GM21515 (cell line): ENCODE data around the gene SNX18.
"Not testable (repeated sequence)": the region's sequence is repeated elsewhere in the genome, so short reads cannot be mapped to it uniquely, and the experiment has no call there.

ENCODE experiments used
- ATAC-seq: cut with Tn5 transposase; IDR thresholded peaks from one replicate; pipeline ENCODE4 v1.9.1; 2021; ENCODE audit not compliant: unreplicated experiment

SNX18 gene

GRCh38 chr5:54519509-54519876 lies 1.9 kb downstream of the SNX18 start:
- no peak for ATAC-seq

DNA sequence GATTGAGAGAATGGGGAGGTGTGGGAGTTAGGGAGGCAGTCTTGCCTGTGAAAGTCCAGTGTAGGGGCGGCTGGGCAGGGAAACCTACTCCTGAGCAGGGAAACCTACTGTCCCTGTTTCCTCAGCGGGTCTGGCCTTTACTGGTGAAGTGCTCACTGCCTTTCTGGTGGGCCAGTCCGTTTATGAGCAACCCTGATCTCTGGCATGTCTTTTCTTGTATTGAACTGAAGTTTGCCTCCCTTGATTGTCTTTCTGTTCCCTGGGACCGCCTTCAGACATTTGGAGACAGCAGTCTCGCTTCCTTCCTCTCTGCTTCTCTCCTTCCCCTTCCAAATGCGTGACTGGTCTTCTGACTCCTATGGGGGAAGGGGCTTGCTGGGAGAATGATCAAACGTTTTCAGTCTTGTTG lies 2.9 kb downstream of the SNX18 start:
- ATAC-seq, result no peak

DNA sequence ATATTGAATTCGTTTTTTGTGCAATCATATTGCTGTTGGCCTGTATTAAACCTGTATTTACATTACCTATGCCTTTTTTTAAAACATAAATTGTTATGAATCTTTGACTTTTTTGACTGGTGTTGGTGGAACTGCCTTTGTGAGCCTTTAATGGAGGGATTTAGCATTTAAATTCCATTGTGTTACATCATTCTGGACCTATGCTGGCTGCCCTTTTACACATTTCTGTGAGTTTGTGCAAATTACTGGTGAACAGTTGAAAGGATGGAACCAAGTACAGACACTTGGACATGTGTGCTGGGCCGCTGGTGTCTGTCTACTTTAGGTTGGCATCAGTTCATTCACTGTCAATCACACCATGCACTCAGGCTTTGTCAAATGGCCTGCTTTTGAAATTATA lies 3.4 kb downstream of the SNX18 start:
- ATAC-seq, result no peak

DNA sequence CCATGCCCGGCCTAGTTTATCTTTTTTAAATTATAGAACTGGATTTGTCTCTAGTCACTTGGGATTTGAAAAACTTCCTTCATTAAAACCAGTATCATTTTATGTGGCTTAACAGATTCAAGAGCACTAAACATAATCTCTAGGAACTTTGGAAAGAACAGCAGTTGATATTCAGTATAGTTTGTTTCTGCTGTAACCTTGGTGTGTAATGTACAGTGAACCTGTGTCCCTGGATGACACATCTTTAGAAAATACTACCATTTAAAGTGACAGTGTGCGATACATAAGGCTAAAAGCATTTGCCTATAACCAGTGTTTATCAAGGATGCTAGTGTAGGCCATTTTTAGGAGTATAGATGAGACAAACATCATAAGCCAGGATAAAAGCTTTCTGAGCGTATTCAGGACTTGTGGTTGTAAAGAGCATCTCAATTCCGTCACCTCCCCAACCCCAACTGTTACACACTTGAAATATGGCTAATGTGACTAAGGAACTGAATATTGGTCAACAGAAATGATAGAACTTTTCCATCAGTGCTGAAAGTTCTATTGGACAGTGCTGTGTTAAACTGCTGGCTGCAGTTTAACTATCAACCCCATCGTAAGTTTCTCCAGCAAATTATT lies 4.4 kb downstream of the SNX18 start:
- ATAC-seq, result no peak

- no peak for ATAC-seq
Observed at GRCh38 chr5:54523534-54523933, 6.0 kb downstream of the SNX18 start.

GRCh38 chr5:54524082-54524481 lies 6.5 kb downstream of the SNX18 start:
- ATAC-seq, result no peak

- ATAC-seq, result no peak
Observed at GRCh38 chr5:54524704-54525103, 7.1 kb downstream of the SNX18 start.

- ATAC-seq, result no peak
Observed at GRCh38 chr5:54525261-54525660, 7.7 kb downstream of the SNX18 start.

DNA sequence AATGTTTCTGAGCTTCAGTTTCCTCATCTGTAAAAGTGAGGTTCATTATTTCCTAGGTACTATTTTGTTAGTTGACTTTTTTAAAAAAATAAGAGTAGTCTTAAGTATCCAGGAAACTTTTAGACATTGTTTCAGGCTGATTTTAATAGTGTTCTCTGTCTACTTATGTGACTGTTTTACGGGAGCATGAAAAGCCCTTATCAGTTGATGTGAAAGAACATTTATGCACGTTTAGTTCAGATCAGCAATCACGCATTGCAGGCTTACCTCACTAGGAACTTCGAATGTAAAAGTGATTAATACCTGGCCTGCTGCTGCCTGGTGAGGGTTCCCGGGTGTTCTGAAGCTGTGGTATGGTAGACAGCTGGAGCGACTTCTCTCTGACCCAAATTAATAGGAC lies 8.1 kb downstream of the SNX18 start:
- no peak for ATAC-seq

DNA sequence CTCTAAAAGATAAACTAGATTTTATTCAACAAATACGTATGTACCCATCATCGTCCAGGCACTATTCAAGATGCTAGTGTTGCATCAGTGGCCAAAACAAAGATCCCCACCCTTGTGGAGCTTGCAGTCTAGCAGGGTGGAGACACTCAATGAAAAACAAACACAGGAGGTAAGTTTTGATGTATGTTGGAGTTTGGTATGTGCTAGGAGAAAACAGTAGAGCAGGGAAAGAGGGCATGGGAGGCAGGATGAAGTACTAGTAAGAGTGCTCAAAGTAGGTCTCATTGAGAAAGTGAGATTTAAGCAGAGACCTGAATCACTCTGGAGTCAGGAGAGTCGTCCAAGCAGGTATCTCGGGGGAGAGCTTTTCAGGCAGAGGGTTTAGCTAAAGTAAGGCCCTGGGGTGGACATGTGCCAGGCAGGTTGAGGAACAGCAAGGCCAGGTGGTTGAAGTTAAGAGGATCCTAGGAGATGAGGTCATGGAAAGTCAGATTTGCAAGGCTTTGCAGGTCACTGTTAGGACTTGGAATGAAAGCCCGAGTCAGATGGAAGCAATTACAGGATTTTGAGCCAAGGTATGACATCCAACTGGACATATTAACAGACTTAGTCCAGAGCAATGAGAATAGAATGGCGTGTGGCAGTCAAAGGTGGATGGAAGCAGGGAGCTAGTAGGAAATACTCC lies 9.2 kb downstream of the SNX18 start:
- ATAC-seq, result no peak

DNA sequence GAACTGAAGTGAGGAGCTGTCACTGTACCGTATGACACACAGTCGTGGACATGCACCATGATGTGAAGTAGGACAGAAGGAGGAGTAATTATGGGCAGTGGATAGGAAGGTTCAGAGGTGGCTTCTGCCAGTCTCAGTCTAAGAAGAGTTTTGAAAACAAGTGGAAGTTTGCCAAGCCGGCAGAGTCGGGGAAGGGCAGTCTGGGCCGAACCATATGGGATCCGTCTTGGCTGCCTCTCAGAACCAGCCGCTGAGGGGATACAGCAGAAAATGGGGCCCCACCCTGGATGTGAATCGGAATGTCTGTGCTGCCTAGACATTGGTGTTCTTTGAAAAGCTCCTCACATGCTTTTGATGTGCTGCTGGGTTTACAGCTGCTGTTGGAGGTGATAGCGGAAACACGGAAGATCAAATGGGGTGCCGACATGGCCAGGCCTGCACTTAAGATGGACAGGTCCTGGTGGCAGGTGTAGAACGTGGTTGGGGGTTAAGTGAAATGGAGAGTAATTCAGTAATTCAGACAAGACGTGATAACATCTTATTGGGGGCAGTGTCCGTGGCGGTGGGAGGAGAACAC lies 11.2 kb downstream of the SNX18 start:
- ATAC-seq, result no peak

DNA sequence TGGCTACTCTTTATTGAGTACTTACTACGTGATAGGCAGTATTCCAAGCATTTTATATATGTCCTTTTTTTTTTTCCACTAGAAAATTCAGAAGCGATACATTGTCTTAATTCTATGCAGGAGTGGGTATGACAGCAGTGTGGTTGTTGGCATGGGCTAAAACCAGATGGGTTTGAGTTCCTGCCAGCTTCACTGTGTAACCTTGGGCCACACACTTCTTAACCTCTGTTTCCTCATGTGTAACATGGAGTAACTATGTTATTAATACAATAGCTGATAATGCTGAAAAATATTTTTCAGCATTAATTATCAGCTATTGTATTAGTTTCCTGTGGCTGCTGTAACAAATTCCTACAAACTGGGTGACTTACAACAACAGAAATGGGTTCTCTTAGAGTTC lies 12.0 kb downstream of the SNX18 start:
- no peak for ATAC-seq

- no peak for ATAC-seq
Observed at GRCh38 chr5:54531546-54531945, 14.0 kb downstream of the SNX18 start.

GRCh38 chr5:54533541-54534190 lies 16.1 kb downstream of the SNX18 start:
- no peak for ATAC-seq

- ATAC-seq, result no peak
Observed at GRCh38 chr5:54534191-54535004, 16.8 kb downstream of the SNX18 start.

DNA sequence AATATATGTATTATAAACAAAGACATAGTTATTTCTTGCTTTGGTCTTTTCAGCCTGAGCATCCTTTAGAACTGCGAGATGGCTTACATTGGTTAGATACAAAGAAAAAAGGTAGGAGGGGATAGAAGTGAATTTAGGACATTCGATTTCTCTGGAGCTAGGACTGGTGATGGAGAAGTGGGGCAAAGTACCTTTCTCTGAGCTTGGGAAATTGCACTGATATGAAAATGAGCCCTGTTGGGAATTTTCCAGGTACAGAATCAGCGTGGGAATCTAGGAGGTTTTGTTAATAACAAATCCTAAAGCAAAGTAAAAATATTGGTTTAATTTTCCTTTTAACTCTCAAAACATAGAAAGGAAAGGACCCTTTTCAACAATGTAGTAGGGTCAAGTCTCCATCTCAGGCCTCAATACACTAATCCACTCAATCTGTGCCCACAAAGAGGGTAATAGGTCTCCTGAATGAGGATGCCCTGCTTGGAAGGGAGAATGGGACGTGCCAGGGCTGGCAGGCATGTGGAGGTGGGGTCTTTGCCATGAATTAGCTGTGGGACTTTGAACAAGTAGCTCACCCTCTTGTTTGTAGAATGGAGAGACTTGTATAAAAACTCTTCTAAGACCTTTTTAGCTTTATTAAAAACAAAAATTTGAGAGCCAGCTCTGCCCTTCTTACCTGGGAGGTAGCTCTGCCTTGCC lies 17.7 kb downstream of the SNX18 start:
- ATAC-seq, result no peak

- not testable (repeated sequence) for ATAC-seq
Observed at GRCh38 chr5:54536375-54536774, 18.8 kb downstream of the SNX18 start.

DNA sequence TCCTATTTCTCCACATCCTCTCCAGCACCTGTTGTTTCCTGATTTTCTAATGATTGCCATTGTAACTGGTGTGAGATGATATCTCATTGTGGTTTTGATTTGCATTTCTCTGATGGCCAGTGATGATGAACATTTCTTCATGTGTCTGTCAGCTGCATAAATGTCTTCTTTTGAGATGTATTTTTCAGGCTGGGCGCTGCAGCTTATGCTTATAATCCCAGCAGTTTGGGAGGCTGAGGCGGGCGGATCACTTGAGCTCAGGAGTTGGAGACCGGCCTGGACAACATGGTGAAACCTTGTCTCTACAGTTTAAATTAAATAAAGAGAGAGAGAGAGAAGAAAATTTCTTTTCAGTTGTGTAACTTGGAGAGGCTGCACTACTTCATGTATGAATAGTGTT lies 19.3 kb downstream of the SNX18 start:
- not testable (repeated sequence) for ATAC-seq

- no peak for ATAC-seq
Observed at GRCh38 chr5:54537725-54538124, 20.2 kb downstream of the SNX18 start.

DNA sequence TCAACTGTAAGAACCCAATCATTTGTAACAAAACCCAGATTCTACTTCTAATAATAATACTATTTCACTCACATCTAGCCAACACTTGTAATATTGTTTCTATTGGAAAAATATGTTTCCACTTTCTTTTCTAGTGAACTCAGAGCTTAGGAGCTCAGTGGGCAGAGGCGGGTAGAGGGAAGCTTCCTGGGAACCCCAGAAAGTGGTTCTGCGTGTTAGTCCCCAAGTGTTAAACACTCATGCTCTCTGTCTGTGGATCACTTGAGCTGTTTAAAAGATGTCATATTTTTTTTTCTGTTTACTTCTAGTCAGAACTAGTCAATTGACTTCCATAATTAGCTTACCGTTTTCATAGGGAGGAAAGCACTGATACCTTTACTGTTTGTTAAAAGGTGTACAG lies 20.6 kb downstream of the SNX18 start:
- no peak for ATAC-seq

DNA sequence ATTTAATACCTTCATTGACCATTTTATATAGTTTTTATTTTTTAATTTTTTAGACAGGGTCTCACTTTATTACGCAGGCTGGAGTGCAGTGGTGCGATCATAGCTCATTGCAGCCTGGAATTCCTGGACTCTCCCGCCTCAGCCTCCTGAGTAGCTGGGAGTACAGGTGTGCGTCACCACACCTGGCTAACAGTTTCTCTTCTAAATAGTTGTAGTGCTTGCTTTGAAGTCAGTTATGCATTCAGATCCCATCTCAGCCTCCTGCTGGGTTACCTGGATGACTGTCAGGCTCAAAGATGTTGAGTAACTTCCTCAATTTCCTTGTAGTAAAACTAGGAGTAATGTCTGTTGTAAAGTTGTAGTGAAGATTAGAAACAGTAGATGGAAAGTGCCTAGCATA lies 21.4 kb downstream of the SNX18 start:
- no peak for ATAC-seq
